Dendritic cell treated with granulocyte-macrophage colony-stimulating factor and Interleukin-4, amounts not matched to agents 40 ng/mL and 50 ng/mL, for 4 days (primary cell): ENCODE results near the gene OR2H1.

ENCODE experiments used
- H3K27ac Mint-ChIP-seq: one replicate; pipeline ENCODE4 v1.8.0; 2022; ENCODE audit warnings: mild to moderate bottlenecking, mixed read lengths
- H3K27me3 Mint-ChIP-seq: one replicate; pipeline ENCODE4 v1.8.0; 2022; ENCODE audit warnings: mild to moderate bottlenecking, mixed read lengths
- H3K36me3 Mint-ChIP-seq: one replicate; pipeline ENCODE4 v1.8.0; 2022; ENCODE audit warnings: low read depth, mixed read lengths
- H3K4me1 Mint-ChIP-seq: one replicate; pipeline ENCODE4 v1.8.0; 2022; ENCODE audit warnings: low read depth, mixed read lengths
- H3K4me3 Mint-ChIP-seq: one replicate; pipeline ENCODE4 v1.8.0; 2022; ENCODE audit warnings: mild to moderate bottlenecking, moderate library complexity, mixed read lengths
- H3K9me3 Mint-ChIP-seq: one replicate; pipeline ENCODE4 v1.8.0; 2022; ENCODE audit warnings: mixed read lengths
- intact Hi-C: fragments of 100-400 bp; cut with micrococcal nuclease; formaldehyde crosslinking; loops from one replicate; pipeline ENCODE4 v1.15.0; 2022

OR2H1 gene

DNA sequence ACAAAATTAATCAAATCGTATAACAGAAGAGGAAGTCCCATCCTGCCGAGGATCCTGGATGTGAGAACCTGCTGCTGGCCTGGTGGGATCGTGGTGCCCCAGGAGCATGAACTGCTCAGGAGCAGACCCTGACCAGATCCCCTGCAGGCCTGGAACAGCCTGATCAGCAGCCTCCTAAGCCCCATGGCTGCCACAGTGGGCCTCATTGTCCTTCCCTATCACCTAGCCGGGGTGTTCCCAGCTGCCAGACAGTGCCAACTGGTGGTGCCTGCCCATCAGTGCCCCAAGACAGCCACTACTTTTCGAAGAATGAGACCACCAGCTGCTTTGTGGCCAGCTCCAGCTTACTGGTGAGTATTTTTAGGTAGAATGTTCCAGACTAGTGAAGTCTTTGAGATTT lies 50.4 kb downstream of the OR2H1 start:
- Mint-ChIP-seq H3K4me1 (no peaks in the 10 kb centered on the region), H3K9me3 (no peaks in the 10 kb centered on the region), H3K36me3 (no peaks in the 10 kb centered on the region), H3K4me3 (no peak overlapping the region), H3K27me3 (no peaks in the 10 kb centered on the region), H3K27ac (no peak overlapping the region)
- intact Hi-C loops: no loop called here

DNA sequence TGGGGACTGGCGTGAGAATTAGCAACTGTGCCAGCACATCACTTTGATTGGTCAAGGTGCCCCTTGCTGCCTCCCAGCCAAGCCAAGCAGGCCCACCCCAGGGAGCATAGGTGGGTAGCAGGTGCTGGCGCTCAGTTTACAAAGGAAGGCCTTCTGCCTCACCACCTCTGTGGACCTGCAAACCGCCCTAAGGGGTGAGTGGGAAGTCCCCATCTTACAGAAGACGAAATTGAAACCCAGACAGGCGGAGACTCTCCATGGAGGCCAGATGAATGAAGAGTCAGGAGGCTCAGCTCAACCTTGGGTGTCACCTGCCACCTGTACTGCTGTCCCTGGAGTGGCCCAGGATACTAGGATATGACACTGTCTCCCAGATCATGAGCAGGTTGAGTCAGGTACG lies 52.3 kb downstream of the OR2H1 start:
- Mint-ChIP-seq H3K36me3 (no peaks in the 10 kb centered on the region), H3K27ac (no peak overlapping the region), H3K9me3 (no peaks in the 10 kb centered on the region), H3K27me3 (no peaks in the 10 kb centered on the region), H3K4me3 (no peak overlapping the region), H3K4me1 (no peaks in the 10 kb centered on the region)
- intact Hi-C loops: no loop called here

DNA sequence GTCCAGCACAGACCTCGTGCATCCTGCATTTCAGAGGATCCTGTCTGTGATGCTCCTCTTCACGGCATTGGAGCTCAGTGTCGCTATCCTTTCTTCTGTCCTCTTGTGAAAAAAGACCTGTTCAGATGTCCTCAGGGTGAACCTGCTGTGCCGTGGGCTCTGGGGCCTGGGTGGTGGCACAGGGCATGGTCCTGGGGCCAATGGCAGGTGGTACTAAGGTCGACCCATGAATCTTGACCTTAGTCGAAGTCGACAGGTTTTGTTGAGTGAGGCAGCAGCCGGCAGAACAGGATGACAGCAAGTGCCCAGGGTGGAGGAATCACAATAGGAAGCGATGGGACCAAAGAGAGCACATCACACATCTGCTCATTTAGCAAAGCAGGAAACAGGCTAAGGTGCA lies 52.8 kb downstream of the OR2H1 start:
- Mint-ChIP-seq H3K4me1 (no peaks in the 10 kb centered on the region), H3K4me3 (no peak overlapping the region), H3K9me3 (no peaks in the 10 kb centered on the region), H3K27me3 (no peaks in the 10 kb centered on the region), H3K27ac (no peak overlapping the region), H3K36me3 (no peaks in the 10 kb centered on the region)
- intact Hi-C loops: no loop called here

DNA sequence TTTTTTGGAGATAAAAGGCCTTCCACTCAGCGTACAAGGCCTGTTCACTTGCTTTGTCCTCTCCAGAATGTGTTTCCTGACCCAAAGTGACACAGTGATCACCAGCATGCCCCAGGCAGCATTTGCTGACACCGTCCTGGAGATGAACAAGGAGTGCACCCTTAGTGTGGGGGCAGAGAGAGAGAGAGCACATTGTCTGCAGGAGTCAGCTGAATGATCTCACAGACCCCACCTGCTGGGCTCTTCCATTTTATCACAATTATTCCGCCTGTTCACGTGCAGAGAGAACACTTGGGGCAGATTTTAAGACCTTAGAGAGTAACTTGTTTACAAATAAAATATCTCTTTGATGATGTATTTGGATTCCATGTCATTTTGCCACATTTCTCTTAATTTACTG lies 53.2 kb downstream of the OR2H1 start:
- no peaks in the 10 kb centered on the region for H3K4me1 Mint-ChIP-seq
- no peaks in the 10 kb centered on the region for H3K9me3 Mint-ChIP-seq
- H3K36me3 Mint-ChIP-seq: no peaks in the 10 kb centered on the region
- H3K27ac Mint-ChIP-seq: no peak overlapping the region
- no peaks in the 10 kb centered on the region for H3K27me3 Mint-ChIP-seq
- intact Hi-C loops: no loop called here
- H3K4me3 Mint-ChIP-seq: no peak overlapping the region

DNA sequence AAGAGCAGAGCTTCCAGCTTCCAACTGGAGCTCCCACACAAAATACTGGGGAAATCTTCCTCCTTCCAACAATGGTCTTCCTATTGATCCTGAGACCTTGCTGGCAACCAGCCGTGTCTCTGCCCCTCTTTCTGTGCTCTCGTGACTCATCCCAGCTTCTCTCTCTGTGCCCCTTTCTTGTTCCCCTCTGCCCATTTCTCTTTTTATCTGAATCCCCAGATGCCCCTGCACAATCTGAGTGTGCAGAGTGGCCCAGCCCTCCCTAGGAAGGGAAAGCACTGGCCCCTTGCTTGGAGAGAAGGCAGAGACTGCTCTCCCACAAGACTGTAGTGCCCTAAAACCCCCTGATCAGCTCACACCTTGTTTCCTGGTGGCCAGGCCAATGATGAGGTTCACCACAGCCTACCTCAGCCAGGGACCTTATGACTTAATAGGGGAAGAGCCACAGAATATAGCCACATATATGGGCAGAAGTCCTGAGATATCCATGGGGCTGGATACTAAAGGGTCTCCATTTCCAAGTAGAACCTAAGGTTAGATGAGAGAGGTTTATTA lies 53.9 kb downstream of the OR2H1 start:
- H3K4me3 Mint-ChIP-seq: no peak overlapping the region
- intact Hi-C loops: no loop called here
- H3K9me3 Mint-ChIP-seq: no peaks in the 10 kb centered on the region
- H3K4me1 Mint-ChIP-seq: no peaks in the 10 kb centered on the region
- H3K36me3 Mint-ChIP-seq: no peaks in the 10 kb centered on the region
- no peaks in the 10 kb centered on the region for H3K27me3 Mint-ChIP-seq
- no peak overlapping the region for H3K27ac Mint-ChIP-seq
